Epithelial cell of esophagus (primary cell): ENCODE results near the gene GRM4.

Experiments used
- DNase-seq: peaks from one replicate; pipeline ENCODE4 v3.0.0; 2010; ENCODE audit warnings: low read depth
- H3K4me3 ChIP-seq: 2 replicates; pipeline ENCODE4 v1.5.1; 2011; ENCODE audit warnings: mild to moderate bottlenecking, low read length, control low read depth
- CTCF ChIP-seq: IDR thresholded peaks from 2 replicates; pipeline ENCODE4 v1.5.1; 2011; ENCODE audit warnings: low read depth, mild to moderate bottlenecking, low read length, control low read depth, inconsistent platforms; ENCODE audit not compliant: insufficient read depth; ENCODE audit errors: missing control alignments

The GRM4 gene

GRCh38 chr6:34035161-34035560, 110.7 kb downstream of the GRM4 start:
- no peak for DNase-seq
- no peak for TF ChIP-seq CTCF
- H3K4me3 ChIP-seq, result no peak overlapping the region

GRCh38 chr6:34032856-34033255, 113.0 kb downstream of the GRM4 start:
- no peak for TF ChIP-seq CTCF
- DNase-seq, result no peak
- no peak overlapping the region for H3K4me3 ChIP-seq

GRCh38 chr6:34031625-34032383, 114.1 kb downstream of the GRM4 start:
- TF ChIP-seq CTCF, result no peak
- DNase-seq, result peak; percentile 14
- no peak overlapping the region for H3K4me3 ChIP-seq

GRCh38 chr6:34030831-34031624, 114.9 kb downstream of the GRM4 start:
- DNase-seq, result no peak
- no peak for TF ChIP-seq CTCF
- no peak overlapping the region for H3K4me3 ChIP-seq

GRCh38 chr6:34029489-34030280, 116.2 kb downstream of the GRM4 start:
- TF ChIP-seq CTCF, result no peak
- no peak for DNase-seq
- no peak overlapping the region for H3K4me3 ChIP-seq

GRCh38 chr6:34028691-34029360, 117.1 kb downstream of the GRM4 start:
- TF ChIP-seq CTCF, result no peak
- DNase-seq, result no peak
- H3K4me3 ChIP-seq, result no peak overlapping the region
